GM19455 (cell line): ENCODE results near the gene MRPL4.
"Not testable (repeated sequence)": the region's sequence is repeated elsewhere in the genome, so short reads cannot be mapped to it uniquely, and the experiment has no call there.

Source experiments
- ATAC-seq: cut with Tn5 transposase; IDR thresholded peaks from one replicate; pipeline ENCODE4 v1.9.1; 2021; ENCODE audit not compliant: unreplicated experiment

MRPL4 gene

GRCh38 chr19:10230173-10230860 is 21.7 kb upstream of the MRPL4 start:
- ATAC-seq: no peak

- no peak for ATAC-seq
These were observed 21.0 kb upstream of the MRPL4 start, which contains the start of gene S1PR2 for GRCh38 chr19:10230861-10231611. S1PR2 (minus strand) TSS chr19:10231331; CDS start chr19:10224905, 6,426 bp downstream.

- no peak for ATAC-seq
These were observed 20.3 kb upstream of the MRPL4 start for GRCh38 chr19:10231612-10232228.

- no peak for ATAC-seq
These were observed 18.1 kb upstream of the MRPL4 start for GRCh38 chr19:10233946-10234345.

- no peak for ATAC-seq
These were observed 17.0 kb upstream of the MRPL4 start for GRCh38 chr19:10235003-10235402.

- not testable (repeated sequence) for ATAC-seq
These were observed 16.6 kb upstream of the MRPL4 start for GRCh38 chr19:10235409-10235808.

GRCh38 chr19:10237702-10238101 is 14.3 kb upstream of the MRPL4 start:
- ATAC-seq: no peak

- ATAC-seq: no peak
These were observed 13.7 kb upstream of the MRPL4 start for GRCh38 chr19:10238172-10238783.

- not testable (repeated sequence) for ATAC-seq
These were observed 10.1 kb upstream of the MRPL4 start for GRCh38 chr19:10241826-10242449.

GRCh38 chr19:10243606-10244005 is 8.4 kb upstream of the MRPL4 start:
- no peak for ATAC-seq

GRCh38 chr19:10245189-10245939 is 6.7 kb upstream of the MRPL4 start:
- ATAC-seq: no peak

GRCh38 chr19:10246511-10246910 is 5.5 kb upstream of the MRPL4 start:
- no peak for ATAC-seq

GRCh38 chr19:10252707-10253106 is 693 bp downstream of the MRPL4 start:
- ATAC-seq: no peak

- ATAC-seq: no peak
These were observed 2.2 kb downstream of the MRPL4 start for GRCh38 chr19:10254244-10254643.

- no peak for ATAC-seq
These were observed 3.3 kb downstream of the MRPL4 start for GRCh38 chr19:10255358-10255757.

- no peak for ATAC-seq
These were observed 4.5 kb downstream of the MRPL4 start for GRCh38 chr19:10256551-10256950.

- ATAC-seq: no peak
These were observed 5.1 kb downstream of the MRPL4 start for GRCh38 chr19:10256970-10257615.

GRCh38 chr19:10258080-10258710 is 6.2 kb downstream of the MRPL4 start:
- ATAC-seq: no peak

GRCh38 chr19:10259162-10259905 is 7.3 kb downstream of the MRPL4 start:
- ATAC-seq: no peak
